GM06990 (cell line): Measurements from ENCODE around the gene NPBWR2.
A peak's percentile ranks its signal among the peaks of the same experiment; 100 is the strongest.

Experiments used
- DNase-seq: peaks from one replicate; pipeline ENCODE4 v3.0.0-alpha.2; 2011; ENCODE audit not compliant: insufficient read length; ENCODE audit errors: extremely low read depth
- H3K27me3 ChIP-seq: replicated peaks from 2 replicates; pipeline ENCODE4 v1.6.0; 2011; ENCODE audit warnings: low read length; ENCODE audit not compliant: control insufficient read depth, insufficient read depth
- H3K36me3 ChIP-seq: 2 replicates; pipeline ENCODE4 v1.5.1; 2011; ENCODE audit warnings: low read length; ENCODE audit not compliant: control insufficient read depth, insufficient read depth
- H3K4me3 ChIP-seq: replicated peaks from 2 replicates; pipeline ENCODE4 v1.5.1; 2011; ENCODE audit warnings: low read depth, mild to moderate bottlenecking, control low read depth, low read length
- TF ChIP-seq, protein P1 (sequence below): IDR thresholded peaks from 2 replicates; pipeline ENCODE4 v1.5.1; 2011; ENCODE audit warnings: low read length, control low read depth, mild to moderate bottlenecking, inconsistent platforms; ENCODE audit not compliant: insufficient read depth, poor library complexity, severe bottlenecking

The NPBWR2 gene

DNA sequence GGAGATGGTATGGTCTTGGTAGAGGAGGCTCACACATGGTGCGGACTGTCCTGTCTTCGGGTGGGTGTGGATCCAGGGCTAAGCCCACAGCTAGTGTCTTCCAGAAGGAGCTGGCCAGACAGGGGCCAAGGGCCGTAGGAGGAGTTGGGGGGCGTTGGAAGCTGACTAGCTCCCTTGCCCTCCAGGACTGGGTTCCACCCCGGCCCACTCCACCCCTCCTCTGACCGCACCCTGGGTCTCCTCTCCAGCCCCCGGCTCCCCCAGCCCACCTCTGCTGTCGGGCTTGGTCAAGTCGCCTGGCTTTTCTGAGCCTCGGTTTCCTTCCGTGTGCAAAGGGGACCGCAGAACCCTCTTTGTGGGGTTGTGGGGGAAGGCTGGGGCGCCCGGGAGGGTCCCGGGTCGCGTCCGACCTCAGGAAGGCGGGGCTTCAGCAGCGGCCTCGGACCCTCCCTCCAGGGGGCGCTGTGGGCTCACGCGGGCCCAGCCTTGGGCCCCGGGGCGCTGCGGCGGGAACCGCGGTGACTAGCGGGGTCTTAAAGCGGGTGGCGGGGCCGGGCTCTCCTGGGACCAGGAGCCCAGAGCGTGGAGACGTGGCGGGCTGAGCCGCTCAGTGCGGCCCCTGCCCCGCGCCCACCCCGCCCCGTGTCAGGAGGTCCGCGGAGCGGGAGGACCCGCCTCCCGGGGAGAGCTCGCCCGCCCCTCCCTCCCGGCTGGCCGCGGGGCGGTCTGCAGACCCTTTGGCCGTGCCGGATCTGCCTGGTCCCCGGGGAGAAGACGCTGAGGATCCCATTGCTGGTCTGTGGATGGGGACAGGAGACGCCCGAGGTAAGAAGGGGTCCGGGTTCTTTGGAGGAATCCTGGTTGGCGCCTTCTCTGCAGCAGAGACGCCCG, 5.4 kb downstream of the NPBWR2 start:
- no peak overlapping the region for H3K4me3 ChIP-seq
- DNase-seq, result peak; percentile 50
- H3K27me3 ChIP-seq, result peaks cover 1% of the 10 kb centered on the region
- H3K36me3 ChIP-seq, result no peaks in the 10 kb centered on the region
- TF ChIP-seq, protein P1, sequence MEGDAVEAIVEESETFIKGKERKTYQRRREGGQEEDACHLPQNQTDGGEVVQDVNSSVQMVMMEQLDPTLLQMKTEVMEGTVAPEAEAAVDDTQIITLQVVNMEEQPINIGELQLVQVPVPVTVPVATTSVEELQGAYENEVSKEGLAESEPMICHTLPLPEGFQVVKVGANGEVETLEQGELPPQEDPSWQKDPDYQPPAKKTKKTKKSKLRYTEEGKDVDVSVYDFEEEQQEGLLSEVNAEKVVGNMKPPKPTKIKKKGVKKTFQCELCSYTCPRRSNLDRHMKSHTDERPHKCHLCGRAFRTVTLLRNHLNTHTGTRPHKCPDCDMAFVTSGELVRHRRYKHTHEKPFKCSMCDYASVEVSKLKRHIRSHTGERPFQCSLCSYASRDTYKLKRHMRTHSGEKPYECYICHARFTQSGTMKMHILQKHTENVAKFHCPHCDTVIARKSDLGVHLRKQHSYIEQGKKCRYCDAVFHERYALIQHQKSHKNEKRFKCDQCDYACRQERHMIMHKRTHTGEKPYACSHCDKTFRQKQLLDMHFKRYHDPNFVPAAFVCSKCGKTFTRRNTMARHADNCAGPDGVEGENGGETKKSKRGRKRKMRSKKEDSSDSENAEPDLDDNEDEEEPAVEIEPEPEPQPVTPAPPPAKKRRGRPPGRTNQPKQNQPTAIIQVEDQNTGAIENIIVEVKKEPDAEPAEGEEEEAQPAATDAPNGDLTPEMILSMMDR, result peak; percentile 68

DNA sequence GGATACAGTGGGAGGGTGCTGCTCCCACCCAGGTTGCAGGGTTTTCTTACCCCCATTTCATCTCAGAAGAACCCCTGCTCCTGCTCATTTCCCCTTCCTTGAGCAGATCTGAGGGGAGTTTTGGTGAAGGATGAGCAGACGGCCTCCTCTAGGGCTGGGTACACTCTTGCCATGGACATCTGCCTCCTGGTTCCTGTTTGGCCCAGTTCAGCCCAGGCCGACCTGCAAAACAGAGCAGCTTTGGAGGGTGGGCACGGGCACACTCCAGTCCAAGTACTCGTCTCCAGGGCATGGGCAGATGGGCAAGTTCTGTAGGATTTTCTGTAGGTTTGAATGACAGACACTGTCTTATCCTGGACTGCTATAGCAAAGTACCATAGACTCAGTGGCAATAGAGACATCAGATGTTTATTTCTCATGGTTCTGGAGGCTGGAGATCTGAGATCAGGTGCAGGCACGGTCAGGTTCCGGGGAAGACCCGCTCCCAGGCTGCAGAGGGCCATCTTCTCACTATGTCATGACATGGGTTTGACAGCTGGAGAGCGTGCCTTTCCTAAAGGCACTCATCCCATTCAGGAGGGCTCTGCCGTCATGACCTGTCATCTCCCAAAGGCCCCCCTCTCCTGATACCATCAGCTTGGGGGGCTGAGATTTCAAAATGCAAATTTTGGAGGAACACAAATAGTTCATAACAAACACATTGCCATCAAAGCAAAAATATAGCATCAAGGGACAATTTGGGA, 6.2 kb downstream of the NPBWR2 start:
- TF ChIP-seq, protein P1, result no peak
- H3K27me3 ChIP-seq, result peaks cover 1% of the 10 kb centered on the region
- H3K4me3 ChIP-seq, result no peak overlapping the region
- DNase-seq, result no peak
- H3K36me3 ChIP-seq, result no peaks in the 10 kb centered on the region

DNA sequence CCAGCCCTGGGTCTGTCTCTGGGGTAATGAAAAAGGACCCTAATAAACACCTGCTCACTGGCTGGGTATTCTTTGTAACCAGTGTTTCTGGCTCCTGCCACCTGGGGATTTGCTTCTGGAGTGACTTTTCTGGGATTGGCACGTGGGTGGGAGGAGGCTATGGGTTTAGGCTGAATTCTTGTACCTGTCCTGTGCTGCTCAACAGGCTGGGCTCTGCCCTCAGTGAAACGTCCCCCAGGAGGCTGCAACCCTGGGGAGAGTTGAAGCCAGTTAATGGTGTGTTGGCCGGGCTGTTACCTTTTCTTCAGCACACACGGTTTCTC, 6.8 kb downstream of the NPBWR2 start:
- Histone ChIP-seq H3K36me3 (no peaks in the 10 kb centered on the region), H3K4me3 (no peak overlapping the region), H3K27me3 (peaks cover 1% of the 10 kb centered on the region; the same call in 1 of the 2 replicates)
- no peak for DNase-seq
- TF ChIP-seq, protein P1, result no peak

DNA sequence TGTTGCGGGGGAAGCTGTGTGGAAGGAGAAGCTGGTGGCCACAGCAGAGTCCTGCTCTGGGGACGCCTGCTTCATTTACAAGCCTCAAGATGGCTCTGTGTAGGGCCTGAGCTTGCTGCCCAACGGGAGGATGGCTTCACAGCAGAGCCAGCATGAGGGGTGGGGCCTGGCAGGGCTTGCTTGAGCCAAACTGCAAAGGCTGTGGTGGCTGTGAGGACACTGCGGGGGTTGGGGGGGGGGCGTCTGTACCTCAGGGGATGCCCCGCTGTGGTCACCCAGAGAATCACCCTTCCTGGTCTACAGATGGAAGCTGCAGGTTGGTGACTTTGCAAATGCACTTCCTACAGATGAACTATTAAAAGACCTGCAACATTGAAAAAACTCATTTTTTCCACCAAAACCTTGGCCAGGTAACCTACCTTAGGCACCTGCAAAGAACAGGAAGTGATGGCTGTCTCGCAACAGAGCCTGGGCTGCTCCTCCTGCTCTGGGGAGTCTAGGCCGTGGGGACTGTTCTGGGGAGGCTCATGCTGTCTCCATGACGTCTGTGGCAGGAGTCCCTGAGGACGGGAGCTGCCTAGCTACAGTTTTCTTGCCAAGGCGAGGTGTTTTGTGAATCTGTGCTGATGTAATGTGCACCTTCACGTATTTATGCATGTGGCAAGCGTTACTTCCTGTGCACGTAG, 7.3 kb downstream of the NPBWR2 start:
- TF ChIP-seq, protein P1, result no peak
- peaks cover 1% of the 10 kb centered on the region; the same call in 1 of the 2 replicates for H3K27me3 ChIP-seq
- no peak overlapping the region for H3K4me3 ChIP-seq
- peak; percentile 47 for DNase-seq
- H3K36me3 ChIP-seq, result no peaks in the 10 kb centered on the region

DNA sequence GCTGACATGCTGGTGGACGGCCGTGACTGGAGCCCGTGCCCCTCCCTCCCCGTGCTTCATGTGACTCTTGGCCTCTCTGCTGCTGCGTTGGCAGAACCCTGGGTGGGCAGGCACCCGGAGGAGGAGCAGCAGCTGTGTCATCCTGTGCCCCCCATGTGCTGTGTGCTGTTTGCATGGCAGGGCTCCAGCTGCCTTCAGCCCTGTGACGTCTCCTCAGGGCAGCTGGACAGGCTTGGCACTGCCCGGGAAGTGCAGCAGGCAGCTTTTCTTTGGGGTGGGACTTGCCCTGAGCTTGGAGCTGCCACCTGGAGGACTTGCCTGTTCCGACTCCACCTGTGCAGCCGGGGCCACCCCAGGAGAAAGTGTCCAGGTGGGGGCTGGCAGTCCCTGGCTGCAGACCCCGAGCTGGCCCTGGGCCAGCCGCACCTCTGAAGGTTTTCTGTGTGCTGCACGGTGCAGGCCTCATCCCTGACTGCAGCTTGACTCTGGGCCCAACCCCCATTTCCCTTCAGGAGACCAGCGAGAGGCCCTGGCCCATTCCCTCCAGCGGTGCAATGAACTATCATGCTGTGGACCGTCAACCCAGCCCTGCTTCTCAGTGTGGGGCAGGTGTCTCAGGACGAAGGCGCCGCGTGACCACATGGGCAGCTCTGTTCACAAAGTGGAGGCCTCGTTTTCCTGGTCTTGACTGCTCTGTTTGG, 8.1 kb downstream of the NPBWR2 start:
- TF ChIP-seq, protein P1, result no peak
- Histone ChIP-seq H3K4me3 (no peak overlapping the region), H3K27me3 (peaks cover 1% of the 10 kb centered on the region; the same call in 1 of the 2 replicates), H3K36me3 (no peaks in the 10 kb centered on the region)
- no peak for DNase-seq
